Endothelial cell (in vitro differentiated cells): ENCODE measurements around the gene GDA. TPM values are rescaled to one million over a fixed set of nuclear protein-coding genes. Genes with fewer than 3 reads are reported as not detected.

Experiments used
- DNase-seq: peaks from one replicate; pipeline ENCODE4 v3.0.0; 2021; ENCODE audit warnings: low spot score
- H3K27ac Mint-ChIP-seq: one replicate; pipeline ENCODE4 v1.8.0; 2021; ENCODE audit warnings: mixed read lengths, inconsistent platforms; ENCODE audit not compliant: unreplicated experiment
- H3K27me3 Mint-ChIP-seq: one replicate; pipeline ENCODE4 v1.8.0; 2021; ENCODE audit warnings: mild to moderate bottlenecking, moderate library complexity, mixed read lengths, inconsistent platforms; ENCODE audit not compliant: unreplicated experiment
- H3K36me3 Mint-ChIP-seq: one replicate; pipeline ENCODE4 v1.8.0; 2021; ENCODE audit warnings: mild to moderate bottlenecking, low read depth, mixed read lengths, inconsistent platforms; ENCODE audit not compliant: unreplicated experiment
- H3K4me1 Mint-ChIP-seq: one replicate; pipeline ENCODE4 v1.8.0; 2021; ENCODE audit warnings: mild to moderate bottlenecking, mixed read lengths, inconsistent platforms; ENCODE audit not compliant: unreplicated experiment
- H3K4me3 Mint-ChIP-seq: one replicate; pipeline ENCODE4 v1.8.0; 2021; ENCODE audit warnings: mild to moderate bottlenecking, mixed read lengths, inconsistent platforms; ENCODE audit not compliant: unreplicated experiment
- H3K9me3 Mint-ChIP-seq: one replicate; pipeline ENCODE4 v1.8.0; 2021; ENCODE audit warnings: mixed read lengths, inconsistent platforms; ENCODE audit not compliant: unreplicated experiment
- total RNA-seq: library from RNA; stranded (reverse); fragmentation: NEBNext Ultra II Directional; extraction: Animal tissue kit (Norgen Biotek cat#: 25700); gene quantifications from one replicate; pipeline ENCODE4 v1.2.1, GENCODE V29; 2021; ENCODE audit not compliant: unreplicated experiment
- TF ChIP-seq, protein P1 (sequence below): fragments of 200-600 bp; sonication (generic); IDR thresholded peaks from one replicate; pipeline ENCODE4 v1.5.0; 2021; ENCODE audit warnings: antibody characterized with exemption; ENCODE audit not compliant: unreplicated experiment

Gene GDA
- total RNA-seq, 1 donor from 2014 or later = 0.23 TPM

DNA sequence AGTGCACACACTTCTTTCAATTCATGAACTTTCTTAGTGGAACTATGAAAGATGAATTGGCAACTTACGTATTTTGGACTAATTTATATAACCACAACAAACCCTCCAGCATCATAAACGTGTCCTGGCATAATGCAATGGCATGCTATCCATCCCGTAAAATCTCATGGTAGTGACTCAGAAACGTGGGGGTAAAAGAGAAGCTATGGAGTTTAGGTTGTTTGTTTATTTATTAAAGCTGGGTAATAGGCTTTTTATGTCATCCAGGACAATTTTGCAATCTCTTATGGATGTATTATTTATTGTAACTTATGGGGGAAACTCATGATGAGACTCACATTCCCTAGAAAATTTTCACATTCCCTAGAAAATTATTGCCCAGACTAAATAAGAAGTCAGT, 106.3 kb downstream of the GDA start:
- Mint-ChIP-seq H3K36me3 (no peaks in the 10 kb centered on the region), H3K4me1 (no peaks in the 10 kb centered on the region), H3K27me3 (no peaks in the 10 kb centered on the region), H3K9me3 (no peaks in the 10 kb centered on the region), H3K27ac (no peak overlapping the region), H3K4me3 (no peak overlapping the region)
- DNase-seq = no peak
- TF ChIP-seq, protein P1, sequence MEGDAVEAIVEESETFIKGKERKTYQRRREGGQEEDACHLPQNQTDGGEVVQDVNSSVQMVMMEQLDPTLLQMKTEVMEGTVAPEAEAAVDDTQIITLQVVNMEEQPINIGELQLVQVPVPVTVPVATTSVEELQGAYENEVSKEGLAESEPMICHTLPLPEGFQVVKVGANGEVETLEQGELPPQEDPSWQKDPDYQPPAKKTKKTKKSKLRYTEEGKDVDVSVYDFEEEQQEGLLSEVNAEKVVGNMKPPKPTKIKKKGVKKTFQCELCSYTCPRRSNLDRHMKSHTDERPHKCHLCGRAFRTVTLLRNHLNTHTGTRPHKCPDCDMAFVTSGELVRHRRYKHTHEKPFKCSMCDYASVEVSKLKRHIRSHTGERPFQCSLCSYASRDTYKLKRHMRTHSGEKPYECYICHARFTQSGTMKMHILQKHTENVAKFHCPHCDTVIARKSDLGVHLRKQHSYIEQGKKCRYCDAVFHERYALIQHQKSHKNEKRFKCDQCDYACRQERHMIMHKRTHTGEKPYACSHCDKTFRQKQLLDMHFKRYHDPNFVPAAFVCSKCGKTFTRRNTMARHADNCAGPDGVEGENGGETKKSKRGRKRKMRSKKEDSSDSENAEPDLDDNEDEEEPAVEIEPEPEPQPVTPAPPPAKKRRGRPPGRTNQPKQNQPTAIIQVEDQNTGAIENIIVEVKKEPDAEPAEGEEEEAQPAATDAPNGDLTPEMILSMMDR = no peak

DNA sequence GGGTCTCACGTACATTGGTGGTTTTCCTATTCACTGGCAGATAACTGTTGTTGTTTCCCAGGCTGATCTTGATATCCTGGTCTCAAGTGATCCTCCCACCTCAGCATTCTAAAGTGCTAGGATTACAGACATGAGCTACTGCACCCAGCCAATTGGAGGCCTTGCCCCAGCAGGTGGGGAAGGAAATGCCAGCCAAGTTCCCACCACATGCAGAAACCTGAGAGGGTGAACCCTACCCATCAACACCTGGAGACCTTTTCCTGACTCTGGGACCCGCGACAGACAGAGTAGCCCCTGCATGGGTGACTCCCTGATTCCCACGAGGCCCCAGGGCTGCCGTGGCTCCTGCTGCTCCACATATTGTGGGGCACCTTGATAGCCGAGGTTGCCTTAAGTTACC, 107.7 kb downstream of the GDA start:
- Mint-ChIP-seq H3K4me3 (no peak overlapping the region), H3K4me1 (no peaks in the 10 kb centered on the region), H3K9me3 (no peaks in the 10 kb centered on the region), H3K36me3 (no peaks in the 10 kb centered on the region), H3K27ac (no peak overlapping the region), H3K27me3 (no peaks in the 10 kb centered on the region)
- TF ChIP-seq, protein P1 = no peak
- no peak for DNase-seq

DNA sequence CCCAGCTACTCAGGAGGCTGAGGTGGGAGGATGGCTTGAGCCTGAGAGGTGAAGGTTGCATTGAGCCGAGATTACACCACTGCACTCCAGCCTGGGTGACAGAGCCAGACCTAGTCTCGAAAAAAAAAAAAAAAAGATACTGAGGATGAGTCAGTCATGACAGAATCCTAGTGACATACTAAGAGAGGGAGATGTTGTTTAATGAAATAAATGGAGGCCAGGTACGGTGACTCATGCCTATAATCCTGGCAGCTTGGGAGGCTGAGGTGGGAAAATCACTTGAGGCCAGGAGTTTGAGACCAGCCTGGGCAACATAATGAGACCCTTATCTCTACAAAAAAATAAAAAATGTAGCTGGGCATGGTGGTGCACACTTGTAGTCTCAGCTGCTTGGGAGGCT, 108.6 kb downstream of the GDA start:
- Mint-ChIP-seq H3K27ac (no peak overlapping the region), H3K36me3 (no peaks in the 10 kb centered on the region), H3K27me3 (no peaks in the 10 kb centered on the region), H3K9me3 (no peaks in the 10 kb centered on the region), H3K4me3 (no peak overlapping the region), H3K4me1 (no peaks in the 10 kb centered on the region)
- TF ChIP-seq, protein P1 = no peak
- no peak for DNase-seq

DNA sequence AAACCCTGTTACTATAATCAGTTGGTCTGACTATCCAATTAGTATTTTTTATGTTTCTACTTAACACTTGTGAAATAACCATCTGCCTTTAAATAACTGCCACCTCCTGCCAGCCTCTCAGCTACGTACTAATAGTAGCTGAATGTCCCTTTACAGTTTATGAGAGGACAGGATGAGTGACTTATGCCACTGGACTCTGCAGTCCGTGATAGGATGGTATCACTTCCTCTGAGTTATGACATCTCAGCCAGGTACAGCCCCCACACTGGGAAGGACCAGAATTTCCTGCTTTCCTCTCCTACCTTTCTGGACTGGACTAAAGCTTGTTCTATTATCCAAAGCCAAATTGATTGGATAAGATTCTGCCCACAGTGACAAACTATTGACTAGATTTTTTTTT, 112.8 kb downstream of the GDA start:
- no peaks in the 10 kb centered on the region for H3K36me3 Mint-ChIP-seq
- no peaks in the 10 kb centered on the region for H3K9me3 Mint-ChIP-seq
- TF ChIP-seq, protein P1 = no peak
- H3K27ac Mint-ChIP-seq = no peak overlapping the region
- no peak overlapping the region for H3K4me3 Mint-ChIP-seq
- H3K27me3 Mint-ChIP-seq = no peaks in the 10 kb centered on the region
- H3K4me1 Mint-ChIP-seq = no peaks in the 10 kb centered on the region
- no peak for DNase-seq

DNA sequence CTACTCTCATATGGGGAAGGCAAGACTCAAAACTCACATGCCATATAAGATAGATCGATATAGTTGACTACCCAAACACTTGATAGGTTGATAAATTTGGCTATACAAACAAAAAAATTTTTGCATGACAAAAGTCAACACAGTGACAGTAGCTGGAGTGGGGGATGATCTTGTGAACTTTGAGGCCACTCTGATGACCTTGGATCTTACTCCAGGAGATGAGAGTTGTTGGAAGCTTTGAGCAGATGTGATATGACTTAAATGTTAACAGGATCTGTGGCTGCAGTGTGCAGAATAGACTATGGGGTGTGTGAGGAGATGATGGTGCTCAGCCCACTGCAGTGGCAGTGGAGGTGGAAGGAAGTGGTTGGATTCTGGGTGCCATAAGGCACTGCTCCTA, 114.3 kb downstream of the GDA start:
- Mint-ChIP-seq H3K9me3 (no peaks in the 10 kb centered on the region), H3K4me3 (no peak overlapping the region), H3K27me3 (no peaks in the 10 kb centered on the region), H3K36me3 (no peaks in the 10 kb centered on the region), H3K4me1 (no peaks in the 10 kb centered on the region), H3K27ac (no peak overlapping the region)
- TF ChIP-seq, protein P1 = no peak
- no peak for DNase-seq
